B cell (primary cell): ENCODE measurements around the gene ADCY1. TPM values are rescaled to one million over a fixed set of nuclear protein-coding genes. Genes with fewer than 3 reads are reported as not detected.

Experiments
- ATAC-seq: fragments of 200-7000 bp; cut with Tn5 transposase; one replicate; pipeline ENCODE4 v1.10.0; 2021; ENCODE audit warnings: low read depth, mild to moderate bottlenecking, moderate number of reproducible peaks, moderate library complexity
- CTCF ChIA-PET: fragments of 350-600 bp; sonication (Branson Sonifier 250); formaldehyde crosslinking; loops from one replicate; lab custom pipeline; 2021; ENCODE audit warnings: antibody characterized with exemption, inconsistent platforms; lab: Charles Lee
- POLR2A ChIA-PET: fragments of 350-600 bp; sonication (Branson Sonifier 250); formaldehyde crosslinking; loops from one replicate; lab custom pipeline; 2021; ENCODE audit warnings: antibody characterized with exemption; lab: Charles Lee
- DNase-seq: peaks from one replicate; pipeline ENCODE4 v3.0.0; 2013
- H2AFZ ChIP-seq: 2 replicates; pipeline ENCODE4 v1.6.1; 2012; ENCODE audit warnings: mild to moderate bottlenecking, low read depth, low read length; ENCODE audit not compliant: insufficient read depth, poor library complexity, severe bottlenecking
- H3K27ac ChIP-seq, 2 donors: 1 replicate in 1 of 2; 2 replicates in 1 of 2; pipeline ENCODE4 v1.5.1; 2012 to 2013; ENCODE audit warnings: low read length in 2 of 2, mild to moderate bottlenecking in 2 of 2, moderate library complexity in 1 of 2
- H3K27me3 ChIP-seq, 4 experiments: fragments of 200-600 bp in 1 of 4; sonication (generic) in 1 of 4; replicated peaks in 1 of 4; 1 replicate in 2 of 4; 2 replicates in 2 of 4; pipeline versions ENCODE4 v1.6.1 to v1.7.0; 2013 to 2016; ENCODE audit warnings: low read length in 3 of 4, mild to moderate bottlenecking in 2 of 4, mixed read lengths in 1 of 4, moderate library complexity in 1 of 4; ENCODE audit not compliant: insufficient read depth in 4 of 4, control insufficient read depth in 3 of 4; ENCODE audit errors: control extremely low read depth in 1 of 4
- H3K36me3 ChIP-seq, 2 experiments: replicated peaks in 1 of 2; 1 replicate in 1 of 2; 2 replicates in 1 of 2; pipeline versions ENCODE4 v1.6.1 to v1.7.1; 2013; ENCODE audit warnings: low read length in 1 of 2; ENCODE audit not compliant: insufficient read depth in 2 of 2, control insufficient read depth in 1 of 2; ENCODE audit errors: control extremely low read depth in 1 of 2, extremely low read depth in 1 of 2
- H3K4me1 ChIP-seq, 2 donors: fragments of 200-600 bp in 1 of 2; sonication (generic) in 1 of 2; 1 replicate in 1 of 2; 2 replicates in 1 of 2; pipeline versions ENCODE4 v1.5.1 to v1.6.1; 2013 to 2017; ENCODE audit warnings: low read length in 2 of 2; ENCODE audit not compliant: control insufficient read depth in 2 of 2, insufficient read depth in 2 of 2
- H3K4me2 ChIP-seq: replicated peaks from 2 replicates; pipeline ENCODE3; 2012; ENCODE audit warnings: mild to moderate bottlenecking, low read depth, low read length; ENCODE audit not compliant: poor library complexity, severe bottlenecking
- H3K4me3 ChIP-seq, 5 experiments: fragments of 200-600 bp in 1 of 5; sonication (generic) in 1 of 5; 1 replicate in 3 of 5; 2 replicates in 2 of 5; pipeline versions ENCODE4 v1.5.1 to v1.7.0; 2011 to 2016; ENCODE audit warnings: low read length in 4 of 5, mild to moderate bottlenecking in 4 of 5, low read depth in 2 of 5, control low read depth in 1 of 5, moderate library complexity in 1 of 5; ENCODE audit not compliant: insufficient read depth in 1 of 5; ENCODE audit errors: control extremely low read depth in 1 of 5, extremely low read depth in 1 of 5
- H3K79me2 ChIP-seq: fragments of 200-600 bp; sonication (generic); one replicate; pipeline ENCODE4 v1.6.0; 2016; ENCODE audit warnings: low read length; ENCODE audit not compliant: control insufficient read depth, insufficient read depth
- H3K9ac ChIP-seq: fragments of 200-600 bp; sonication (generic); 2 replicates; pipeline ENCODE4 v1.6.1; 2017; ENCODE audit warnings: mild to moderate bottlenecking, low read length, moderate library complexity
- H3K9me3 ChIP-seq, 3 donors: one replicate each; pipeline versions ENCODE4 v1.6.1 to v1.7.1; 2013; ENCODE audit warnings: low read length in 2 of 3; ENCODE audit not compliant: control insufficient read depth in 2 of 3, insufficient read depth in 1 of 3; ENCODE audit errors: control extremely low read depth in 1 of 3
- H4K20me1 ChIP-seq: 2 replicates; pipeline ENCODE4 v1.6.0; 2012; ENCODE audit warnings: mild to moderate bottlenecking, low read length; ENCODE audit not compliant: insufficient read depth, control insufficient read depth, poor library complexity, severe bottlenecking
- H3K27ac Mint-ChIP-seq: one replicate; pipeline ENCODE4 v1.8.0; 2021; ENCODE audit warnings: mixed read lengths
- H3K27me3 Mint-ChIP-seq: one replicate; pipeline ENCODE4 v1.8.0; 2021; ENCODE audit warnings: mixed read lengths
- H3K4me1 Mint-ChIP-seq: one replicate; pipeline ENCODE4 v1.8.0; 2021; ENCODE audit warnings: mixed read lengths
- H3K4me3 Mint-ChIP-seq: one replicate; pipeline ENCODE4 v1.8.0; 2021; ENCODE audit warnings: mixed read lengths
- H3K9me3 Mint-ChIP-seq: one replicate; pipeline ENCODE4 v1.8.0; 2022; ENCODE audit warnings: mixed read lengths; ENCODE audit not compliant: insufficient read depth
- CTCF ChIP-seq: fragments of 200-600 bp; IDR thresholded peaks from one replicate; pipeline ENCODE4 v1.8.0; 2022; ENCODE audit warnings: antibody characterized with exemption, mild to moderate bottlenecking
- EZH2 ChIP-seq: IDR thresholded peaks from 2 replicates; pipeline ENCODE4 v1.6.1; 2012; ENCODE audit warnings: borderline replicate concordance, low read depth, mild to moderate bottlenecking, moderate library complexity, low read length; ENCODE audit not compliant: insufficient read depth, poor library complexity, severe bottlenecking
- WGBS: methylation state at CpG from one replicate; pipeline ENCODE4 v1.1.5; 2013; ENCODE audit warnings: missing lambda C conversion rate; ENCODE audit not compliant: insufficient coverage; 5-methylcytosine and 5-hydroxymethylcytosine counted together
- intact Hi-C: fragments of 100-400 bp; cut with micrococcal nuclease; formaldehyde crosslinking; loops from one replicate; pipeline ENCODE4 v1.10.0; 2022
- polyA plus RNA-seq: library from polyadenylated mRNA; depleted of rRNA; stranded (reverse); fragments of >200 nt; gene quantifications from 2 replicates; pipeline ENCODE4 v1.2.3, GENCODE V29; 2012
- total RNA-seq, 2 donors: library from RNA; stranded (reverse); fragments of 120-200 nt in 1 of 2; gene quantifications; 1 replicate in 1 of 2; 2 replicates in 1 of 2; pipeline versions ENCODE4 v1.2.3 to v1.2.4, GENCODE V29; 2013 to 2022

ADCY1 gene
- total and polyA plus RNA-seq, 2 donors (not counting 1 experiment from before 2014, with no cell fraction given): 0.05 to 0.12 TPM

GRCh38 chr7:45563941-45564461 lies 10.2 kb upstream of the ADCY1 start:
- CTCF ChIA-PET: no interaction called here
- no peaks in the 10 kb centered on the region for H3K4me1 Mint-ChIP-seq

GRCh38 chr7:45564485-45564884 lies 9.7 kb upstream of the ADCY1 start:
- H3K4me2 ChIP-seq: no peak overlapping the region
- no peak for TF ChIP-seq CTCF
- no peak for TF ChIP-seq EZH2
- H3K4me3 Mint-ChIP-seq: no peak overlapping the region
- ChIA-PET POLR2A (no interaction called here), CTCF (no interaction called here)
- no peak overlapping the region for H3K9ac ChIP-seq
- H4K20me1 ChIP-seq: no peaks in the 10 kb centered on the region
- H3K9me3 ChIP-seq: peaks cover 0 to 15% (median 0%) of the 10 kb centered on the region in 3 donors
- no peaks in the 10 kb centered on the region for H3K9me3 Mint-ChIP-seq
- no peaks in the 10 kb centered on the region for H3K4me1 ChIP-seq
- H3K27ac Mint-ChIP-seq: no peak overlapping the region
- H2AFZ ChIP-seq: no peak overlapping the region
- ATAC-seq (no peak), DNase-seq (no peak)
- H3K27me3 Mint-ChIP-seq: peaks cover 14% of the 10 kb centered on the region
- no peak overlapping the region for H3K27ac ChIP-seq
- H3K79me2 ChIP-seq: no peaks in the 10 kb centered on the region
- peaks cover 0 to 7% (median 0%) of the 10 kb centered on the region in 4 experiments for H3K27me3 ChIP-seq
- H3K36me3 ChIP-seq: no peaks in the 10 kb centered on the region
- intact Hi-C loops: no loop called here
- WGBS: 77% methylated on average over 8 of the region's 8 CpGs
- H3K4me3 ChIP-seq: no peak overlapping the region
- no peaks in the 10 kb centered on the region for H3K4me1 Mint-ChIP-seq

More at GRCh38 chr7:45563941-45564461, 10.2 kb upstream of the ADCY1 start:
- Histone ChIP-seq H3K36me3 (no peaks in the 10 kb centered on the region), H3K4me3 (no peak overlapping the region), H3K9me3 (peaks cover 0 to 17% (median 0%) of the 10 kb centered on the region in 3 donors), H3K27me3 (peaks cover 0 to 3% (median 0%) of the 10 kb centered on the region in 4 experiments), H2AFZ (no peak overlapping the region), H3K27ac (no peak overlapping the region), H3K4me2 (no peak overlapping the region), H4K20me1 (no peaks in the 10 kb centered on the region), H3K9ac (no peak overlapping the region), H3K79me2 (no peaks in the 10 kb centered on the region), H3K4me1 (no peaks in the 10 kb centered on the region)
- DNase-seq (no peak), ATAC-seq (no peak)
- no peak for TF ChIP-seq CTCF
- TF ChIP-seq EZH2: no peak
- Mint-ChIP-seq H3K27ac (no peak overlapping the region), H3K27me3 (peaks cover 14% of the 10 kb centered on the region), H3K9me3 (no peaks in the 10 kb centered on the region), H3K4me3 (no peak overlapping the region)
- WGBS: 68% methylated on average over 11 of the region's 12 CpGs
- intact Hi-C loops: no loop called here
- POLR2A ChIA-PET: no interaction called here
